ENCODE results near the gene KRT9. TPM values are rescaled to one million over a fixed set of nuclear protein-coding genes. Genes with fewer than 3 reads are reported as not detected.

Gene KRT9, protein sequence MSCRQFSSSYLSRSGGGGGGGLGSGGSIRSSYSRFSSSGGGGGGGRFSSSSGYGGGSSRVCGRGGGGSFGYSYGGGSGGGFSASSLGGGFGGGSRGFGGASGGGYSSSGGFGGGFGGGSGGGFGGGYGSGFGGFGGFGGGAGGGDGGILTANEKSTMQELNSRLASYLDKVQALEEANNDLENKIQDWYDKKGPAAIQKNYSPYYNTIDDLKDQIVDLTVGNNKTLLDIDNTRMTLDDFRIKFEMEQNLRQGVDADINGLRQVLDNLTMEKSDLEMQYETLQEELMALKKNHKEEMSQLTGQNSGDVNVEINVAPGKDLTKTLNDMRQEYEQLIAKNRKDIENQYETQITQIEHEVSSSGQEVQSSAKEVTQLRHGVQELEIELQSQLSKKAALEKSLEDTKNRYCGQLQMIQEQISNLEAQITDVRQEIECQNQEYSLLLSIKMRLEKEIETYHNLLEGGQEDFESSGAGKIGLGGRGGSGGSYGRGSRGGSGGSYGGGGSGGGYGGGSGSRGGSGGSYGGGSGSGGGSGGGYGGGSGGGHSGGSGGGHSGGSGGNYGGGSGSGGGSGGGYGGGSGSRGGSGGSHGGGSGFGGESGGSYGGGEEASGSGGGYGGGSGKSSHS
- not detected in 2 replicates for total RNA-seq (2013; cell fraction: nucleolus; rRNA removed)
- total RNA-seq (2014; rRNA removed) (not detected in 2 replicates), total RNA-seq (2014; rRNA removed; fragmentation: Illumina TruSeq; extraction: Trizol) (not detected in 2 replicates), total RNA-seq (2021) (not detected in 2 replicates), polyA plus RNA-seq (2011; rRNA removed) (not detected in 2 replicates), polyA plus RNA-seq (2014; fragmentation: Illumina TruSeq; extraction: Trizol) (not detected in 2 replicates), polyA plus RNA-seq (2014; fragmentation: Nextera tagmentation; extraction: Ambion mirVana) (not detected), polyA plus RNA-seq (2014; rRNA removed) (not detected in 2 replicates), polyA plus RNA-seq (2016; fragmentation: Nextera tagmentation; extraction: Ambion mirVana) (not detected), polyA minus RNA-seq (2011; rRNA and poly(A)+ RNA removed) (not detected in 2 replicates), Bru-seq, nascent RNA (not detected), BruChase-seq, experiment 1, labeled RNA remaining after a 6-hour chase (not detected), BruChase-seq, experiment 2, labeled RNA remaining after a 2-hour chase (not detected)
- not detected for polyA plus RNA-seq (2011; ENCODE audit: low read depth)
- not detected in 2 replicates for polyA plus RNA-seq (2011; cell fraction: cytosol; rRNA removed)
- polyA plus RNA-seq (2011; cell fraction: nucleus; rRNA removed): not detected in 2 replicates
- not detected in 2 replicates for polyA plus RNA-seq (2012)
- polyA minus RNA-seq (2011; cell fraction: cytosol; rRNA and poly(A)+ RNA removed): not detected in 2 replicates
- not detected in 2 replicates for polyA minus RNA-seq (2011; cell fraction: nucleus; rRNA and poly(A)+ RNA removed)
- long read RNA-seq, experiment 1: 0 reads
- long read RNA-seq, experiment 2: 0 reads

DNA sequence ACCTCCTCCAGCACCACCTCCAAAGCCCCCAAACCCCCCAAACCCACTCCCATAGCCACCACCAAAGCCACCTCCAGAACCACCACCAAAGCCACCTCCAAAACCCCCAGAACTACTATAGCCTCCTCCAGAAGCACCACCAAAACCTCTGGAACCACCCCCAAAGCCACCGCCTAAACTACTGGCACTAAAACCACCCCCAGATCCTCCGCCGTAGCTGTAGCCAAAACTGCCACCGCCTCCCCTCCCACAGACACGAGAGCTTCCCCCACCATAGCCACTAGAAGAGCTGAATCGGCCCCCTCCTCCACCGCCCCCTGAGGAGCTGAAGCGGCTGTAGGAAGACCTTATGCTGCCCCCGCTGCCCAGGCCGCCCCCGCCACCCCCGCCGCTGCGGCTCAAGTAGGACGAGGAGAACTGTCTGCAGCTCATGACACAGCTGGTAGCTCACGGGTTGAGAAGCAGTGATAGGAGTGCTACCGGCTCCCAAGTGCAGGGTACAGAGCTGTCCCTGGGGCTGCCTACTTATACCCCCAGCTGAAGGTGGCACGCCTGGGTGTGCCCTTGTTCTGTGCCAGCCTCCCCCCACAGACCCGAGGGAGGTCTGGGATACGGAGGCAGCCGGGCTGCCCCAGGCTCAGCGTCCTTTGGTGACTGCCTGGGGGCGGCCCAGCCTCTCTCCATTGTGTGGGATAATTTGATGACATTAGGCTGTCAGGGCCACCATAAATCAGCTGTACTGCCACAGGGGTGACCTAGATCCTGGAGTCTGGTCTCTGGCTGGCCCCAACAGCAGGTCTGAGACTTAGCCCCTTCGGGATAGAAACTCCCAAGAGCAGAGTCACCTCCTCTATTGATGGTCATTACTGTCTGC, at the start of gene KRT9:
Gene KRT9 (minus strand): TSS at position 499 of the 874 bp plus-strand sequence. CDS start 67 bp downstream, at position 432.
- Histone ChIP-seq H3K4me3 (no peak within 1 kb of the TSS), H3K36me3 (ENCODE audit: control insufficient read depth in 2 of 2, insufficient read depth in 2 of 2, low read length in 1 of 2) (no peaks in the 10 kb centered on the region), H3K4me2 (ENCODE audit: control insufficient read depth, insufficient read depth) (no peak within 1 kb of the TSS), H3K79me2 (ENCODE audit: control insufficient read depth, insufficient read depth, low read length) (no peaks in the 10 kb centered on the region), H4K20me1 (ENCODE audit: control insufficient read depth, insufficient read depth) (no peaks in the 10 kb centered on the region), H3K27ac (ENCODE audit: control insufficient read depth, insufficient read depth) (no peak within 1 kb of the TSS), H3K9ac (ENCODE audit: control insufficient read depth, insufficient read depth, low read length) (no peak within 1 kb of the TSS), H3K9me3 (replicated peaks; ENCODE audit: control insufficient read depth, insufficient read depth, low read length) (no peaks in the 10 kb centered on the region), H3K27me3 (replicated peaks in 1 of 2; ENCODE audit: control insufficient read depth in 2 of 2, insufficient read depth in 2 of 2, low read length in 1 of 2) (peaks cover 0 to 3% of the 10 kb centered on the region in 2 experiments; a peak in 3 of 4 replicates), H2AFZ (ENCODE audit: control insufficient read depth, low read depth, low read length) (no peak within 1 kb of the TSS), H3K4me1 (ENCODE audit: control insufficient read depth, insufficient read depth, low read length) (no peaks in the 10 kb centered on the region)
- CTCF ChIA-PET: interaction anchor here (1.0 to 1.4 kb wide), 2 partner anchors 77 to 124 kb away, joined by 3 read pairs; no protein-coding TSS in a partner anchor
- POLR2A ChIA-PET: no interaction called here
- ATAC-seq (no peak), FAIRE-seq (no peak), DNase-seq (ENCODE audit: low read depth, low spot score) (no peak)
- SMC1A ChIA-PET (ENCODE audit: uncharacterized antibody, unreplicated experiment): no interaction called here
- TF ChIP-seq IKZF2 (IDR thresholded peaks at IDR 0.05): no peak
- TF ChIP-seq SMC3 (IDR thresholded peaks at IDR 0.05; ENCODE audit: borderline replicate concordance, low read length): no peak
- TF ChIP-seq HDGF (IDR thresholded peaks at IDR 0.05): no peak
- no peak for TF ChIP-seq SIX5 (IDR thresholded peaks at IDR 0.05; ENCODE audit: low read depth, low read length, severe bottlenecking)
- no peak for TF ChIP-seq MYC (IDR thresholded peaks at IDR 0.05; ENCODE audit: insufficient read depth, insufficient read length, insufficient replicate concordance, low read length, severe bottlenecking)
- TF ChIP-seq CHD4 (IDR thresholded peaks at IDR 0.05): no peak
- TF ChIP-seq BMI1 (IDR thresholded peaks at IDR 0.05; ENCODE audit: borderline replicate concordance): no peak
- TF ChIP-seq, protein P1, sequence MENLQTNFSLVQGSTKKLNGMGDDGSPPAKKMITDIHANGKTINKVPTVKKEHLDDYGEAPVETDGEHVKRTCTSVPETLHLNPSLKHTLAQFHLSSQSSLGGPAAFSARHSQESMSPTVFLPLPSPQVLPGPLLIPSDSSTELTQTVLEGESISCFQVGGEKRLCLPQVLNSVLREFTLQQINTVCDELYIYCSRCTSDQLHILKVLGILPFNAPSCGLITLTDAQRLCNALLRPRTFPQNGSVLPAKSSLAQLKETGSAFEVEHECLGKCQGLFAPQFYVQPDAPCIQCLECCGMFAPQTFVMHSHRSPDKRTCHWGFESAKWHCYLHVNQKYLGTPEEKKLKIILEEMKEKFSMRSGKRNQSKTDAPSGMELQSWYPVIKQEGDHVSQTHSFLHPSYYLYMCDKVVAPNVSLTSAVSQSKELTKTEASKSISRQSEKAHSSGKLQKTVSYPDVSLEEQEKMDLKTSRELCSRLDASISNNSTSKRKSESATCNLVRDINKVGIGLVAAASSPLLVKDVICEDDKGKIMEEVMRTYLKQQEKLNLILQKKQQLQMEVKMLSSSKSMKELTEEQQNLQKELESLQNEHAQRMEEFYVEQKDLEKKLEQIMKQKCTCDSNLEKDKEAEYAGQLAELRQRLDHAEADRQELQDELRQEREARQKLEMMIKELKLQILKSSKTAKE (IDR thresholded peaks at IDR 0.05; ENCODE audit: low read depth, poor library complexity, severe bottlenecking): no peak
- TF ChIP-seq POU2F2 (IDR thresholded peaks at IDR 0.05; ENCODE audit: borderline replicate concordance, low read depth, low read length): no peak
- TF ChIP-seq SIN3A (IDR thresholded peaks at IDR 0.05; ENCODE audit: low read depth, low read length): no peak
- TF ChIP-seq CREM (IDR thresholded peaks at IDR 0.05; ENCODE audit: low read depth): no peak
- no peak for TF ChIP-seq EED (IDR thresholded peaks at IDR 0.05; ENCODE audit: low read depth)
- 29% methylated on average over 23 of the region's 24 CpGs for WGBS (ENCODE audit: insufficient coverage, insufficient replicate concordance, low lambda C conversion rate, missing lambda C conversion rate)
- RAD21 ChIA-PET (ENCODE audit: unreplicated experiment): no interaction called here
- in situ Hi-C loops (cut with MboI): no loop called here
- intact Hi-C loops (cut with micrococcal nuclease; ENCODE audit: unreplicated experiment): no loop called here
- BruUV-seq (replicated peaks): no TSS peak
